GM23338 (cell line): ENCODE results near the gene KRTAP3-2.

Experiments
- CTCF ChIP-seq, 2 experiments: fragments of 200-600 bp in 1 of 2; sonication (generic) in 1 of 2; conservative IDR thresholded peaks; 2 replicates each; pipeline versions ENCODE4 v1.5.1 to v1.6.1; 2016 to 2017; ENCODE audit warnings: antibody characterized with exemption in 2 of 2, low read depth in 2 of 2, mild to moderate bottlenecking in 2 of 2, moderate library complexity in 1 of 2
- EZH2phosphoT487 ChIP-seq: fragments of 200-600 bp; sonication (generic); IDR thresholded peaks from one replicate; pipeline ENCODE4 v1.8.1; 2018; ENCODE audit warnings: antibody characterized with exemption; ENCODE audit not compliant: unreplicated experiment
- POLR2AphosphoS5 ChIP-seq: IDR thresholded peaks from 2 replicates; pipeline ENCODE4 v1.6.1; 2016; ENCODE audit warnings: antibody characterized with exemption, low read depth

DNA sequence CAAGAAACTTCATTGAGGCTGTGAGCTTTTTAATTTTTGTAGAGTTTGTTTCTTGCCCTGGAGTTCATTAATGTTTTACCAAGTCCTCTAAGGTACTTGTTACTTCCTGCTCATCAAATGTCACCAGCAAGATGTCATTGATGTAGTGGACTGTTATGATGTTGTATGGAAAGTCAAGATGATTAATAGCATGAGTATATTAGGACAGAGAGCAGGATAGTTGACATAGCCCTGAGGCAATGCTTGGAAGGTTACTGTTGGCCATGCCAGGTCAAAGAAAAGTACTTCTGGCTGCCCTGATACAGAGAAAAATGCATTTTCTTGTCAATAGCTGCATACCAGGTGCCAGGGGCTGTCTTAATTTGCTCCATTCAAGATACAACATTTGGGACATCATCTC is 20.6 kb upstream of the KRTAP3-2 start:
- TF ChIP-seq CTCF (conservative IDR thresholded peaks at IDR 0.05; ENCODE audit: low read depth in 2 of 2) (no peak), POLR2AphosphoS5 (no peak), EZH2phosphoT487 (no peak)
